ENCODE data around the gene TRAF3IP3. TPM values are rescaled to one million over a fixed set of nuclear protein-coding genes. Genes with fewer than 3 reads are reported as not detected.

TRAF3IP3 gene
- total and polyA plus RNA-seq, 2 donors (not counting 1 experiment from before 2014, with no cell fraction given): 262 to 344 TPM

GRCh38 chr1:209817691-209818090 is 61.8 kb downstream of the TRAF3IP3 start:
- CTCF ChIA-PET: interaction anchor here (1.4 kb wide), 1 partner anchor 10 kb away, joined by 3 read pairs; the partner anchor contains the start of gene UTP25

GRCh38 chr1:209819058-209819457 is 63.2 kb downstream of the TRAF3IP3 start:
- no CpG with 5 or more reads among the region's 1 CpG for WGBS (ENCODE audit: insufficient coverage)
- intact Hi-C loops (cut with micrococcal nuclease): no loop called here
- ChIA-PET CTCF (interaction anchor here (1.3 kb wide), 1 partner anchor 44 kb away, joined by 5 read pairs; no protein-coding TSS in a partner anchor), POLR2A (no interaction called here)
- H3K4me3 ChIP-seq (ENCODE audit: control extremely low read depth in 1 of 5, extremely low read depth in 1 of 5, insufficient read depth in 1 of 5, low read depth in 2 of 5, low read length in 4 of 5): no peak overlapping the region
- peaks cover 6% of the 10 kb centered on the region for H3K4me1 Mint-ChIP-seq
- no peak for TF ChIP-seq EZH2 (IDR thresholded peaks at IDR 0.05; ENCODE audit: borderline replicate concordance, insufficient read depth, low read depth, low read length, poor library complexity, severe bottlenecking)
- no peak for TF ChIP-seq CTCF (IDR thresholded peaks at IDR 0.05)
- peaks cover 0 to 23% (median 13%) of the 10 kb centered on the region in 4 experiments for H3K27me3 ChIP-seq (replicated peaks in 1 of 4; ENCODE audit: control extremely low read depth in 1 of 4, control insufficient read depth in 3 of 4, insufficient read depth in 4 of 4, low read length in 3 of 4)
- H3K9ac ChIP-seq (ENCODE audit: low read length): no peak overlapping the region
- no peak overlapping the region for H3K4me3 Mint-ChIP-seq
- H3K9me3 ChIP-seq (ENCODE audit: control extremely low read depth in 1 of 3, control insufficient read depth in 2 of 3, insufficient read depth in 1 of 3, low read length in 2 of 3): no peaks in the 10 kb centered on the region
- ATAC-seq (ENCODE audit: low read depth): no peak
- no peak overlapping the region for H2AFZ ChIP-seq (ENCODE audit: insufficient read depth, low read depth, low read length, poor library complexity, severe bottlenecking)
- H3K27me3 Mint-ChIP-seq: peaks cover 44% of the 10 kb centered on the region
- no peak overlapping the region for H3K27ac Mint-ChIP-seq
- no peaks in the 10 kb centered on the region for H4K20me1 ChIP-seq (ENCODE audit: control insufficient read depth, insufficient read depth, low read length, poor library complexity, severe bottlenecking)
- H3K27ac ChIP-seq (ENCODE audit: low read length in 2 of 2): no peak overlapping the region
- no peaks in the 10 kb centered on the region for H3K36me3 ChIP-seq (replicated peaks in 1 of 2; ENCODE audit: control extremely low read depth in 1 of 2, control insufficient read depth in 1 of 2, extremely low read depth in 1 of 2, insufficient read depth in 2 of 2, low read length in 1 of 2)
- no peaks in the 10 kb centered on the region for H3K9me3 Mint-ChIP-seq (ENCODE audit: insufficient read depth)
- no peak for DNase-seq
- no peaks in the 10 kb centered on the region for H3K79me2 ChIP-seq (ENCODE audit: control insufficient read depth, insufficient read depth, low read length)
- H3K4me2 ChIP-seq (replicated peaks; ENCODE audit: low read depth, low read length, poor library complexity, severe bottlenecking): no peak overlapping the region
- H3K4me1 ChIP-seq (ENCODE audit: control insufficient read depth in 2 of 2, insufficient read depth in 2 of 2, low read length in 2 of 2): peaks cover 0 to 3% of the 10 kb centered on the region in 2 donors

More at GRCh38 chr1:209817691-209818090, 61.8 kb downstream of the TRAF3IP3 start:
- Histone ChIP-seq H3K27me3 (replicated peaks in 1 of 4; ENCODE audit: control extremely low read depth in 1 of 4, control insufficient read depth in 3 of 4, insufficient read depth in 4 of 4, low read length in 3 of 4) (peaks cover 0 to 17% (median 13%) of the 10 kb centered on the region in 4 experiments), H3K79me2 (ENCODE audit: control insufficient read depth, insufficient read depth, low read length) (no peaks in the 10 kb centered on the region), H2AFZ (ENCODE audit: insufficient read depth, low read depth, low read length, poor library complexity, severe bottlenecking) (no peak overlapping the region), H4K20me1 (ENCODE audit: control insufficient read depth, insufficient read depth, low read length, poor library complexity, severe bottlenecking) (no peaks in the 10 kb centered on the region), H3K4me1 (ENCODE audit: control insufficient read depth in 2 of 2, insufficient read depth in 2 of 2, low read length in 2 of 2) (no peaks in the 10 kb centered on the region), H3K9ac (ENCODE audit: low read length) (no peak overlapping the region), H3K9me3 (ENCODE audit: control extremely low read depth in 1 of 3, control insufficient read depth in 2 of 3, insufficient read depth in 1 of 3, low read length in 2 of 3) (no peaks in the 10 kb centered on the region), H3K4me2 (replicated peaks; ENCODE audit: low read depth, low read length, poor library complexity, severe bottlenecking) (no peak overlapping the region), H3K27ac (ENCODE audit: low read length in 2 of 2) (no peak overlapping the region), H3K4me3 (ENCODE audit: control extremely low read depth in 1 of 5, extremely low read depth in 1 of 5, insufficient read depth in 1 of 5, low read depth in 2 of 5, low read length in 4 of 5) (no peak overlapping the region), H3K36me3 (replicated peaks in 1 of 2; ENCODE audit: control extremely low read depth in 1 of 2, control insufficient read depth in 1 of 2, extremely low read depth in 1 of 2, insufficient read depth in 2 of 2, low read length in 1 of 2) (no peaks in the 10 kb centered on the region)
- POLR2A ChIA-PET: no interaction called here
- intact Hi-C loops (cut with micrococcal nuclease): no loop called here
- Mint-ChIP-seq H3K27ac (no peak overlapping the region), H3K27me3 (peaks cover 38% of the 10 kb centered on the region), H3K9me3 (ENCODE audit: insufficient read depth) (no peaks in the 10 kb centered on the region), H3K4me1 (peaks cover under 1% of the 10 kb centered on the region), H3K4me3 (no peak overlapping the region)
- DNase-seq: no peak
- ATAC-seq (ENCODE audit: low read depth): no peak
- 100% methylated on average over 1 of the region's 1 CpG for WGBS (ENCODE audit: insufficient coverage)
- TF ChIP-seq CTCF (IDR thresholded peaks at IDR 0.05): no peak
